NCI-H1092 (cell line): Measurements from ENCODE around the gene ANXA1.

Experiments used
- DNase-seq: peaks from one replicate; lab custom pipeline; 2025; lab: John Stamatoyannopoulos, UW

ANXA1 gene

DNA sequence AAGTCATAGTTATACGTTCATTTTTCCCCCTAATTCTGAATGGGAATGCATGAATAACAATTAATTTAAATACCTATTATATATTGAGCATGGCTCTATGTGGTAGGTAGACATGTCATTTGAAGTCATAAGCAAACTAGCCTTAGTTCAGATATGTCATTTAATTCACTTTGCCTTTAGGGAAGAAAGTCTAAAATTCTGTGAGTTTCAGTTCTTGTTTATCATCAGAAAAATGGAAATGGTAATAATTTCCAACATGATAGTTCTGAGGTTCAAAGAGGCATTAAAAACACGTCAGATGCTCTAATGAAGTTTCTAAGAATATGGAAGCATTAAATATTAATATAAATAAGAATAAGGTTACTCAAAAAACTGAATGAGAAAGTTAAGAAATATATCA, 13.1 kb upstream of the ANXA1 start:
- no peak for DNase-seq

- DNase-seq: no peak
Observed at GRCh38 chr9:73141282-73141681, 10.4 kb upstream of the ANXA1 start.

DNA sequence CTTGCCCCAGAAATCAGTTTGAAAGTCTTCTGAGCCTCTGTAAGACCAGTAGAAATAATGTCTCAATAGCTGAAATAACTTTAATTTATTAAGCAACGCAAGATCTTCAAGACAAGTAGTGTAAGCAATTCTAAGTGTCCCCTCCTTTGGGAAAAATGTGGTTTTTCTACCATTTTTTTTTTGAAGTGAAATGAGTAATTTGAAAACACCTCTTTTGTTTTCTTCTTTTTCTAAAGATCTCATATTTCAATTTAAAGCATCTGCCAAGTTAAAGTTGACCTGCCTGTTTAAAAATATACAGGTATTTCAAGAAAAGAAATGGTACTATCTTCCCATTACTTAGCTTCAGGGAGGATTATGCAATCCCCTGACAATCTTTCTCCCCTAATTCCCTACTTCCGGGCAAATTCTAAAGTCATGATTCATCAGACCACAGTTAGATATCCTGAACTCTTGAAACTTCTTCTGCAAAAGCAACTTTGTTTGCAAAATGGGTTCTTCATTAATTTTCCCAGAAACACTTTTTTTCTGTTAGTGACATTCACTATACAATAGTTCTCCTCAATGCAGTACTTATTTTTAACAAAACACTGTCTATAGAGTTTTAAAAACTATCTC, 7.8 kb upstream of the ANXA1 start:
- no peak for DNase-seq

DNA sequence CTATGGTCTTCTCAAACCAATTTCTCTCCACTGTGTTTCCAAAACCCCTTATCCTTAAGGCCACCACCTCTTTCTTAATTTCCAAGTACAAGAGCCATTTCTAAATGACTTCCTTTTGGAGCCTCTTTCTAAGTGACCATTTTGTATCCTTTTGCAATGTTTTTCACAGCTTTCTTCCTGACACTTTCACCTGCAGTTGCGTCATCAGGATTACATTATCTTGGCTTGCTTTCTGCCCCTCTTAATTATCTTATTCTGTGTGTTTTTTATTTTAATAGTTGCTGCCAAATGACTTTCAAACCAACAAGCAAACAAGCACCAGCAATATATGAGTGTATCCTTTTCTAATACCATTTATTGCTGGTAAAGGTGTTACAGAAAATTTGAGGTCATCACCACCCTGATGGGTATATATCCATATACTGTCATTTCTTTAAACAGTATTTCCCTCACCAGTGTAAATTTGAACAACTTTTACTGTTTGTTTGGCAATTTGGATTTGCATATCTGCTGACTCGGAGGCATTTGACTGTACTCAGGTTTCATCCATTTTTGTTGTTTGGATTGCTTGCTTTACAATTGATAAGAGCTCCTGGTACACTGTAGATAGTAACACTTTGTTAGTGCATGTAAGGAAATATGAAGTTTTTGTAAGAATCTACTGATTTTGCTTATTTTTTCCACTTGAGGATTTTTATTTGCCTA, 5.4 kb upstream of the ANXA1 start:
- DNase-seq: no peak

- no peak for DNase-seq
Observed at GRCh38 chr9:73148447-73148937, 3.2 kb upstream of the ANXA1 start.

DNA sequence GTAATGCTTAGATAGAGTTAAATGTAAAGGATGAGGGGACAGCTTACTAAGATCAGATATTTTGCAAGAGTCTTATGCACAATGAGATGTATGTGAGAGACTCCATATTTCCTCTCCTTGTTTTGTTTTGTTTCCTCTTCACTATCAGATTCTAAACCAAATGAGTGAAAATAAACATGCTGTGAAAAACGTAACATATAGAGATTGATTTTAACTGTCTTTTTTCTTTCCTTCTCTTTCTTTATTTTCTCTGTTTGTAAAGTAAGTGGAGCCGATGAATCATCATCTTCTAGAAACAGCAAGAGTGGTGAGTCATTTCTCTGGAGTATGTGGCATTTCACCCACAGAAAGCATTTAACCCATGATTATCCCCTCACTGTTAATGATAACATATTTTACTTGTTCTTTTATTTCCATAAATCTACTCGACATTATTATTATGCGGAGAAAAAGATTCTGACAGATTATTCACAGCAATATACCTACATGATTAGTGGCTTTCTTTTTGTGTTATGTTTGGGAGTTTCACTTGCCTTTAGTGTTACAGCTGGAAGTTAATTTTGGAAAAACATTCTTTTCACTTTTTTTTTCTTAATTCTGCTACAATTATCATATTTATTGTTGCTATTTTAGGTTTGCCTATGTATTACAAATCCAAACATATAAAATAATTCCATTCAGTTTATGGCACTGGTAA, 2.1 kb upstream of the ANXA1 start:
- DNase-seq: no peak

DNA sequence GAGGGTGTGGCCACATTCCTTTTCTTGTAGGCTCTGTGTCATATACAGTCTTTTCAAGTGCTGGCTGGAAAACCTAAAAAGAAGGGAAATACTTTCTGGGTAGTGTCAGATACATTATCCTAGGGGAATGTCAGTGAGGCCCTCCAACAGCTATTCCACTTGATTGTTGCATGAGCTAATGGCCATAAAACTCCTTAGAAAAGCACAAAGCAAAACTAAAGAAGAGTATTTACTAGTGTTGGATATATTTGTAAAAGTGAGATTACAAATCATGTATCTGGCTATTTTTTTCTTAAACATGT, 829 bp downstream of the ANXA1 start:
- no peak for DNase-seq

DNA sequence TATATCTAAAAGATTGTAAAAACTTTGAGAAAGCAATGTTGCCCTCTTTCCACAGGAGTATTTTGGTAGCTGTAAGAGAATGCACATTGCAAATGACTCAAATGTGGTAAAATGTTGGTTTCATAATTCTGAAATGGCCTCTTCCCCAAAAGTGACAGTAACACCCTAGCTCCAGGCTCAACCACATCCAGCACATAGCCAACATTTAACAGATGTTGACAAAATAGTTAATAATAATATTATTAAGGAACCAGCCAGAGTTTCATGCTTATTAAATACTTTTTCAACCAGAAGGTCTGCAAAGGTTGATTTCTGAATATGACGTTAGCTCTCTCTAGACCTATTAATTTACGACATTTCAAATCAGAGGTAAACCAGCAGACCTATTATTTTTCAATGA, 1.3 kb downstream of the ANXA1 start:
- no peak for DNase-seq

DNA sequence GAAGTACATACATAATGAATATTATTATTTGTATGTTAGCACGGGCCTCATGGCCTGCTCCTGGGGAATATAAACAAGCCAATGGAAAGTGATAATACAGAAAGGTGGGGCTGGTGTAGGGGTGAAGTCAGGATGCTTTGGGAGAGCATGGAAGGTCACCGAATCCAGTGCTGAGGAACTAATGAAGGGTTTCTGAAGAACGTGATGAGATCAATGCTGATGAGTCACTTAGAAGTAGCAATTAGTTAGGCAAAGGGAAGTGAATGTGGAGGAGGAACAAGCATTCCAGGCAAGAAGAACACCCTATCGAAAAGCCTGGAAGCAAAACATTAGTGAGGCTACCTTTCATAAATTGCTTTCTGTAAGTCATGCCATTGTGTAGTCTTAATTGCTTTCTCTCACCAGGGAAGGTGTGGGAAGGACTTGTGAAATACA, 2.1 kb downstream of the ANXA1 start:
- DNase-seq: no peak

DNA sequence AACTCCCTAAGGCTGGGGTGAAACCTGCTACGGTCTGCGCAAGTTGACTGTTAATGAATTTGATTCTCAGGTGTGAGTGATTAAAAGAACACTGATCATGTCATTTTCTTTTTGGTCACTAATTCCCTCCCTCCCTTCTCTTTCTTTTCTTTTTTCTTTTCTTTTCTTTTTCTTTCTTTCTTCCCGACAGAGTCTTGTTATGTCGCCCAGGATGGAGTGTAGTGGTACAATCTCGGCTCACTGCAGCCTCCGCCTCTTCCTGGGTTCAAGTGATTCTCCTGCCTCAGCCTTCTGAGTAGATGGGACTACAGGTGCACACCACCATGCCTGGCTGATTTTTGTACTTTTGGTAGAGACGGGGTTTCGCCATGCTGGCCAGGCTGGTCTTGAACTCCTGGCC, 2.6 kb downstream of the ANXA1 start:
- DNase-seq: no peak

- DNase-seq: no peak
Observed at GRCh38 chr9:73154722-73155121, 3.1 kb downstream of the ANXA1 start.

- DNase-seq: no peak
Observed at GRCh38 chr9:73155377-73155776, 3.7 kb downstream of the ANXA1 start.

GRCh38 chr9:73155968-73156864, 4.6 kb downstream of the ANXA1 start:
- DNase-seq: no peak

DNA sequence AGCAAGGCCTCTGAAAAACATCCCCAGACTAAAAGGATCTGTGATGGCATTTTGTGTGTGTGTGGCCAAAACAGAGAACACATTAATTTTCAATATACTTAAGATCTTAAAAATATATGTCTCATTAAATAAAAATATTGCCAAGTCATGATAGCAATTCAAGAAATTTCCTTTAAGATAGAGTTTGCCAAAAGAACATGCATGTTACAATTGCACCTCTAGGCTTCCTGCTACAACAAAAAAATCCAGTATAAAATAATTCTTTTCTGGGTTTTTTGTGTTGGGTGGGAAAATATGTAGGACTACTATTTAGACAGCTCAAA, 5.2 kb downstream of the ANXA1 start:
- DNase-seq: no peak

GRCh38 chr9:73157811-73158210, 6.1 kb downstream of the ANXA1 start:
- DNase-seq: no peak

DNA sequence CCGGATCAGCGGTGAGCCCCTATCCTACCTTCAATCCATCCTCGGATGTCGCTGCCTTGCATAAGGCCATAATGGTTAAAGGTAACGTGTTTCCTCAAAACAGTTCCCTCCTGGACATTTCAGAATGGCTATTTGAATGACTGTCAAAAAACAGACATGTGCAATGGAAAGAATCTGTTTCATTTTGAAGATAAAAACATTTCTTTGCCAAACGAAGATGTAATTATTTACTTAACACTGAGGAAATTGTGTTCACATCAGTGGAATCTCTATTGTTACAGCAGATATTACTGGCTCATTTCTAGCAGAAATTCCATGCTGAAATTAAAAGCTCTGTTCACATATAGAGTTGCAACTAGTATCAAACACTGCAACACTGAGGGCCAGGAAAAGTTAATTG, 7.1 kb downstream of the ANXA1 start:
- DNase-seq: no peak

DNA sequence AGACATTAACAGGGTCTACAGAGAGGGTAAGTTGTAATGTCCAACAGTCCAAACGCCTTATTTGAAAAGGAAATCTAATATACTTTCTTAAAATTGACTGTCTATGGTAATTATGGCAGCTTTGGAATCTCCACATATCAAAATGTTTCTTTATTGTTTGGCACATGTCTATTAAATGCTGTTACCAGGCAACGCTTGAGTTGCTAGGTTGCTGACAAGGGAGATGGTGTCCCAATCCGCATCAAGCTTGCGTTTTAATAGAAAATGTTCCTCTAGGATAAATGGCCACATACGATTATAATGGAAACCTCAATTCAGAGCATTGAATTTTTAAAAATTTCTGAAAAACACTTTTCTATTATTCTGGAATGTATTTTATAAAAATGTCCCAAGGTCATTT, 9.2 kb downstream of the ANXA1 start:
- no peak for DNase-seq

GRCh38 chr9:73162987-73163768, 11.5 kb downstream of the ANXA1 start:
- no peak for DNase-seq

GRCh38 chr9:73165911-73166310, 14.2 kb downstream of the ANXA1 start:
- no peak for DNase-seq

GRCh38 chr9:73166468-73166867, 14.8 kb downstream of the ANXA1 start:
- DNase-seq: no peak

- DNase-seq: no peak
Observed at GRCh38 chr9:73167614-73168013, 15.9 kb downstream of the ANXA1 start.
